HG03354 (cell line): Measurements from ENCODE around the gene RBM33.

Source experiments
- ATAC-seq: cut with Tn5 transposase; IDR thresholded peaks from one replicate; pipeline ENCODE4 v1.9.1; 2021; ENCODE audit warnings: mild to moderate bottlenecking; ENCODE audit not compliant: unreplicated experiment, poor library complexity, severe bottlenecking

RBM33 gene

DNA sequence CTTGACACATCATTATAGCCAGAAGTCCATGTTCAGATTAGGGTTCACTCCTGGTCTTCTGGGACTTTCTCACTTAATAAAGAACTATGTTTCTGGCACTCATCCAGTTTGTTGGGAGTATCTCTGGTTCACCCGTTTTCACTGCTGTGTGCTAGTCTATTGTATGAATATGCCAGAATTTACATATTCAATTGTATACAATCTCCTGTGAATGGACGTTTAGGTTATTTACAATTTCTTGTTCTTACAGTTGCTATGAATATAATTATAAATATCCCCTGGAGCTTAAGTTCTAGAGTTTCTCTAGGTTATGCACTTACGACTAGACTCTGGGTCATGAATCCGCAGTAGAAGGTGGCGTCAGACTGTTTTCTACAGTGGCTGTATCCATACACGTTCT, 20.0 kb upstream of the RBM33 start:
- ATAC-seq: no peak

DNA sequence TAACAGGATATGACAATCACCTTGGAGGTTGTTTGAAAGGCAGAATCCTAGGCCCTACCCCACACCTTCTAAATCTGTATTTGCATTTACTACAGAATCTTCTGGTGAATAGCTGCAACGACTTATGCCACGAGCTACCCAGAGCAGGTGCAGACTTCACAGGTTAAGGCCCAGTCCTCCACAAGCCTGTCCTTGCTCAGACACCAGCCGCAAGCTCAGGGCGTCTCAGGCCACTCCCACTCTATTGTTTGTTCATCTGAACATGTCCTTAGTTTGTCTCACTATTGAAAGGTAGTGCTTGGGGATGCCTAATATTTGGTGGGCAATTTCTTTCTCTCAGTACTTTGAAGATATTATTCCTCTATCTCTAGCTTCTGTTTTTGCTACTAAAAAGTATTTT, 18.9 kb upstream of the RBM33 start:
- ATAC-seq: no peak

GRCh38 chr7:155629171-155629570, 15.3 kb upstream of the RBM33 start:
- no peak for ATAC-seq

- no peak for ATAC-seq
Observed at GRCh38 chr7:155631155-155631554, 13.3 kb upstream of the RBM33 start.

GRCh38 chr7:155635817-155636216, 8.6 kb upstream of the RBM33 start:
- no peak for ATAC-seq

DNA sequence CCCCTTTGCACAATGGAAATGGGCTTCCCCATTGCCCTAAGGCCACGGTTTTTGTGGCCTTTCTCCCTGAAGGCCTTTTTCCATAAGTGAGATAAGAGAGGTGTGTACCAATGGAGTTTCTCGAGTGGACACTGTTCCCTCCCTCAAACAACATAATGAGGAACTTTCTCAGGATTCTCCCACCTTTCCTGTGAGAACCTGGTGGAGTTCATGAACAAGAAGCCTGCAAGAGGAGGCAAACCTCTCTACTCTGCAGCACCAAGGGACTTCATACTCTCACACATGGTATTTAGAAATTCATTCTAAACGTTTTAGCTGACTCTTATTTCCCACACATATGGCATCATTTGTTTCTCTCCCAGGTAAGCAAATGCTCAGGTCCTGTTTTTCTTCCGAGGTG, 7.3 kb upstream of the RBM33 start:
- no peak for ATAC-seq

DNA sequence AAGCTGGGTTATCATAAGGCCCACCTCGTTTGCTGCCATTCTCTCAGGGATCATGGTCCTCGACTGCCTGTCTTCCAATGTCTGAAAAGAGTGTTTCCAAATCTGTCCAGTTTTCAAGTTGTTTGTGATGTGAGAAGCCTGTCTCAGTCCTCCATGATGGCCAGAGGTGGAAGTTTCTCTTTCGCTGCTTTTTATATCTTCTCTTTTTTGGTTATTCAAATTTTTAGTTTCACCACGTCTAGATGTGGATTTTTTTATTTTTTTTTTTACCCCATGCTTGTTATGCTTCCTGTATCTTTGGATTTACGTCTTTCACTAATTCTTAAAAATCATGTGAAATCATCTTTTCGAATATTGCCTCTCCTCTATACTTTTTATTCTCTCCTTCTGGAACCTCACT, 6.1 kb upstream of the RBM33 start:
- no peak for ATAC-seq

- no peak for ATAC-seq
Observed at GRCh38 chr7:155639958-155640520, 4.4 kb upstream of the RBM33 start.

GRCh38 chr7:155640629-155641028, 3.8 kb upstream of the RBM33 start:
- no peak for ATAC-seq

GRCh38 chr7:155643804-155644177, 670 bp upstream of the RBM33 start:
- ATAC-seq: peak; percentile 24

GRCh38 chr7:155644971-155645509, 579 bp downstream of the RBM33 start:
- ATAC-seq: peak; percentile 42

DNA sequence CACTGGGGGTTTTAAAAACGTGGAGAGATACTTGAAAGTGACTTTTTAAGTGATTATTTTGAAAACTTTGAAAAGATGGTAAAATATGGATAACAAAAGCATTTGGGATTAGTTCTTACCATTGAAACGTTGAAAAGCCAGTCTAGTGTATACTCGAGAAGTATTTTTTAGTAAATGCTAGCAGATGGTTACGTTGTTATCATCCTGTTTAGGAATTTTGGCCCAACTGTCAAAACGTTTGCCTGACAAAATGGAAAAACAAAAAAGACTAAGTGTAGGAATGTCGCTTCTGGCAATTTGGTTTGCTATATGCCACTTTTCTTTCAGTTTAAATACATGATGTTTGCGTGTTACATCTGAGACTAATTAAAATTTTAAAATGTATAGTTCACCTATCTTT, 1.2 kb downstream of the RBM33 start:
- no peak for ATAC-seq

DNA sequence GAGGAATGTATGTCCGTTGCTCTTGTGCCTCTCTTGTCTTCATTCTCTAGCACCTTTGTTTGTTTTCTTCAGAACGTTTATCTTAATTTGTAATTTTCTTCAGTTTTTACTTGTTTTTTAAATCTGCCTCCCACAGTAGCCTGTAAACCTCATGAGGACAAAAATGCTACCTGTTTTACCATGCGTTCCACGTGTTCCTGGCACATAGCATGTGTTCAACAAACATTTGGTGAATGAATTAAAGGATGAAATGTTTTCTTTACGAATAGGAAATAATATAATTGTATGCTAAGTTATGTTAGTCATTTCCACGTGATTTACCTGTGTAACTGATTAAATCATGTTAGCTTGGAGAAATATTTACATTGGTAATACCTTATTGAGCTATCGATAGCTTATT, 2.2 kb downstream of the RBM33 start:
- no peak for ATAC-seq

- ATAC-seq: no peak
Observed at GRCh38 chr7:155647302-155647701, 2.8 kb downstream of the RBM33 start.

DNA sequence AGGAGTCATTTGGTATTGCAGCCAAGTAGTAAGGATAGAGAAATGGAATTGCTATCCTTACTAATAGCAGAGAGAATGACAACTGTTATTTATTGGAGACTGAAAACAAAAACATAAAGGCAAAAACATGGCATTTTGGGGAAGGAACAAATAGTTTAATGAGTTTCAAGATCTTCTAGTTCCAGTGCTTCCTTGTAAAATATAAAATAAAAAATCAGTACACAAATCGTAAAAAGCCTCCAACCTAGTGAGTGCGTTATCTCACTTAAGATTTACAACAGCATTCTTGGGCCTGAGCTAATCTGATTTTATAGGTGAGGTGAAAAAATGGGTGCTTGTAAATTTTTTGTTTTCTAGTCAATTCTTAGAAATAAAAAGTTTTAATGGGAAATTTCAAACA, 3.3 kb downstream of the RBM33 start:
- ATAC-seq: no peak

DNA sequence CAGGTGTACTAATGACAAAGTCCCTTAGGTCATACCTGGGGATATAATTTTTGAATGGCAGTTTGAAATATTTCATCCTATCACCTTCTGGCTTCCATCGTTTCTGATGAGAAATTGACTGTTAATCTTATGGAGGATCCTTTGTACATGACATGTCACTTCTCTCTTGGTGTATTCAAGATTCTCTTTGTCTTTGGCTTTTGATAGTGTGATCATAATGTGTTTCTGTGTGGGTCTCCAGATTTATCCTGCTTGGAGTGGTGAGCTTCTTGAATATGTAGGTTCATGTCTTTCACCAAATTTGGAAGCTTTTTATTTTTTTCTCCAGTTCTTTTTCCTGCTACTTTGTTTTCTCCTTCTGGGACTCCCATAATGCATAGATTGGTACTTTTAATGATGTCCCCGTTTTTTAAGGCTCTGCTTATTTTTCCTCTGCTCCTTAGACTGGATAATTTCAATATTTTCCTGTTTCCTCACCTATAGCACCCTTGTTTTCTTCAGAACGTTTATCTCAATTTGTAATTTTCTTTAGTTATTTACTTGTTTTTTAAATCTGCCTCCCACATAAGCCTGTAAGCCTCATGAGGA, 4.4 kb downstream of the RBM33 start:
- no peak for ATAC-seq

DNA sequence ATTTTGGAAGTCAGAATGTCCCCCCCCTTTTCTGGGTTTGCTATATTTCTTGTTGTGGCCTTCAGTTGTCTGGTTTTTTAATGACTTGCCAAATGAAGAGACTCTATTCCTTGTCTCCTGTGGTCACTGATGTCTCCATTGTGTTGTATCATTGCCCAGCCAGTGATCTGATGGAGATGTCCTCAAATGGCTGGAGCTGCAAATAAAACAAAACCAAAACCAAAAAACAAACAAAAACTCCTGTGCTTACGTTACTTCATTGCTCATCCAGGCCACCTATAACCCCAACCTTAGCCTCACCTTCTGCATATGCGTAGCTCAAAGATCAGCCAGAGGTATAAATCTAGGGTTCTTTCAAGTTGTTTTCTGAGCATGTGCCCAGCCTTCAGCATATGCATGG, 5.1 kb downstream of the RBM33 start:
- ATAC-seq: no peak

DNA sequence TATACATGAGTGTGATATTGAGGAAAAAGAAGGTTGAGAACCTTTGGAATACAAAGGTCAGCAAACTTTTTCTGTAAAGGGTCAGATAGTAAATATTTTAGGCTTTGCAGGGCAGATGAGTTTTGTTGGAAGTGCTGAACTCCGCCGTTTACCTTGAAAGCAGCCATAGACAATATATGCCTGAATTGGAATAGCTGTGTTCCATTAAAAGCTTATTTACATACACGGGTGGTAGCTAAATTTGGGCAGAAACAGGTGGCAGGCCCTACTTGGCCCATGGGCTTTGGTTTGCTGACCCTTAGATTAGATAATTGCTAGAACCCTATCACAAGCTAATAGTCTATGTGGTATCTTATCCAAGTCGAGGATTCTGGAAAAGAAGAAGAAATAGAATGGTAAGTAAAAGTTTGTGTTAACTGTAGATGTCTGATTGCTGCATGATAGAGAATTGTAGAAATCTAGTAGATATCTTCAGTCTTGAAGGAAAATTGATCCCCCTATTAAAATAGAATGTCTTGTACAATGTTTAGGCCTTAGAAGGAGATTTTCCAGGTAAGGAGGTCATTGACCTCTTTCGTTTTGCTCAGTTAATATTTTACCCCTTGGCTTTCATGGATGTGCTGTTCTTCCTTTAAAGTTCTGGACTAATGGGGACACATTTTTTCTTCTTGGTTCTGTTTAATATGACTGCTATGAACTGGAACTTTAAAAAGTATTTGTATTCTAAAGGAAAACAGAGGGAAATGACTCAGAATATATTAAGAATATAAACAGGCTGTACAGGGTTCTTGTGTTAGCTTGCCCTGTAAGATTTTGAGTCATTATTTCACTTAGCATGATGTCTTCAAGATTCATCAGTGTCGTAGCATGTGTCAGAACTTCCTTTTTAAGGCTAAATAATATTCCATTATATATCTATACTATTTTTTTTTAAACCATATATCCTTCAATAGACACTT, 8.0 kb downstream of the RBM33 start:
- no peak for ATAC-seq

- no peak for ATAC-seq
Observed at GRCh38 chr7:155653803-155654202, 9.3 kb downstream of the RBM33 start.

DNA sequence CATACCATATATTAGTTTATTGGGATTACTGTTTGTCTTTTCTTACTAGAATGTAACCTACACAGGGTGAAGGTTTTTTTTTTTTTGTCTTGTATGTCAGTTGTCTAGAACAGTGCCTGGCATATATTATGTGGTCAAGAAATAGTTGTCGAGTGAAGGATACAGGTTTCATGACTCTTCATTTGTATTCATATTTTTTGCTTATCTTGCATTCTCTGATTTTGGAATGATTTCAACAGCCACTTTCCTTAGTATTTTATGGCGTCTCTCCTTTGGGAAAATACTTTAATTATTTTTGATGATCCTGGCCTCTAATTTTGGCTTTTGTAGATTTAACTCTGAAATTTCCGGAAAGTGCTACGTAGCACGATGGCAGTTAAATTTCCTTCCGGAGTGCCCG, 12.4 kb downstream of the RBM33 start:
- no peak for ATAC-seq
